ENCODE data around the gene CARD9. TPM values are rescaled to one million over a fixed set of nuclear protein-coding genes. Genes with fewer than 3 reads are reported as not detected.

CARD9 gene
- total and polyA plus RNA-seq, 4 donors: 2.3 to 3.4 (median 2.9) TPM

Other genes with a start within 250 kb of the CARD9 start
- gene LHX3, start 168.5 kb downstream of the CARD9 start, total RNA-seq: under 1 TPM in 1 of 2 donors, not detected in 1; 0.50 TPM
- 1 to 10 TPM; 1.5 to 2.7 TPM for gene LHX3, start 168.5 kb downstream of the CARD9 start, polyA plus RNA-seq (ENCODE audit: insufficient read length in 2 of 2)
- gene QSOX2, start 127.9 kb downstream of the CARD9 start, total RNA-seq: 10 to 100 TPM in 1 of 2 donors, 1 to 10 TPM in 1; 7.2 to 10.5 TPM
- gene QSOX2, start 127.9 kb downstream of the CARD9 start, polyA plus RNA-seq (ENCODE audit: insufficient read length in 2 of 2): 10 to 100 TPM; 16.8 to 17.0 TPM
- under 1 TPM; 0.10 to 0.33 TPM for gene CCDC187, start 69.6 kb downstream of the CARD9 start, total RNA-seq
- gene CCDC187, start 69.6 kb downstream of the CARD9 start, polyA plus RNA-seq (ENCODE audit: insufficient read length in 2 of 2): under 1 TPM; 0.05 to 0.21 TPM
- gene GPSM1, start 46.1 kb downstream of the CARD9 start, total RNA-seq: 10 to 100 TPM; 29.2 to 71.5 TPM
- 100 to 1,000 TPM; 113 to 116 TPM for gene GPSM1, start 46.1 kb downstream of the CARD9 start, polyA plus RNA-seq (ENCODE audit: insufficient read length in 2 of 2)
- 10 to 100 TPM in 1 of 2 donors, 1 to 10 TPM in 1; 6.2 to 35.6 TPM for gene DNLZ, start 9.9 kb downstream of the CARD9 start, total RNA-seq
- 10 to 100 TPM; 29.1 to 29.5 TPM for gene DNLZ, start 9.9 kb downstream of the CARD9 start, polyA plus RNA-seq (ENCODE audit: insufficient read length in 2 of 2)
- gene SNAPC4, start 26.5 kb upstream of the CARD9 start, total RNA-seq: 1 to 10 TPM; 5.7 to 6.7 TPM
- gene SNAPC4, start 26.5 kb upstream of the CARD9 start, polyA plus RNA-seq (ENCODE audit: insufficient read length in 2 of 2): 10 to 100 TPM; 14.3 to 17.9 TPM
- gene ENTR1, start 36.9 kb upstream of the CARD9 start, total RNA-seq: 10 to 100 TPM; 22.9 to 33.7 TPM
- gene ENTR1, start 36.9 kb upstream of the CARD9 start, polyA plus RNA-seq (ENCODE audit: insufficient read length in 2 of 2): 10 to 100 TPM; 51.7 to 69.7 TPM
- gene PMPCA, start 37.0 kb upstream of the CARD9 start, total RNA-seq: 10 to 100 TPM; 22.8 to 35.0 TPM
- gene PMPCA, start 37.0 kb upstream of the CARD9 start, polyA plus RNA-seq (ENCODE audit: insufficient read length in 2 of 2): 10 to 100 TPM; 54.3 to 57.4 TPM
- gene INPP5E, start 66.2 kb upstream of the CARD9 start, total RNA-seq: 10 to 100 TPM in 1 of 2 donors, 1 to 10 TPM in 1; 7.7 to 13.3 TPM
- gene INPP5E, start 66.2 kb upstream of the CARD9 start, polyA plus RNA-seq (ENCODE audit: insufficient read length in 2 of 2): 10 to 100 TPM; 33.4 to 33.5 TPM
- gene SEC16A, start 109.4 kb upstream of the CARD9 start, total RNA-seq: 10 to 100 TPM; 25.1 to 29.9 TPM
- gene SEC16A, start 109.4 kb upstream of the CARD9 start, polyA plus RNA-seq (ENCODE audit: insufficient read length in 2 of 2): 10 to 100 TPM; 60.3 to 60.9 TPM
- 10 to 100 TPM; 28.2 to 37.8 TPM for gene NOTCH1, start 172.4 kb upstream of the CARD9 start, total RNA-seq
- 10 to 100 TPM; 62.2 to 75.9 TPM for gene NOTCH1, start 172.4 kb upstream of the CARD9 start, polyA plus RNA-seq (ENCODE audit: insufficient read length in 2 of 2)

Measured in spinal cord (tissue), 4 donors.